Stimulated activated CD8-positive, alpha-beta memory T cell treated with anti-CD3 and anti-CD28 coated beads, Interleukin-15, amount 100 ng/mL, for 24 hours (primary cell): ENCODE results near the gene TNN.

Experiments
- DNase-seq: peaks from one replicate; pipeline ENCODE4 v3.0.0-alpha.2; 2020; ENCODE audit warnings: low read depth

TNN gene

GRCh38 chr1:175146529-175147213 is 79.0 kb downstream of the TNN start:
- DNase-seq = peak; percentile 51

GRCh38 chr1:175147569-175147968 is 79.9 kb downstream of the TNN start:
- no peak for DNase-seq

- DNase-seq = no peak
These were observed 80.4 kb downstream of the TNN start for GRCh38 chr1:175148068-175148467.

- DNase-seq = no peak
These were observed 83.1 kb downstream of the TNN start for GRCh38 chr1:175150596-175151319.

GRCh38 chr1:175152006-175152652 is 84.5 kb downstream of the TNN start:
- peak; percentile 42 for DNase-seq

GRCh38 chr1:175154629-175155472 is 87.2 kb downstream of the TNN start:
- DNase-seq = peak; percentile 37

GRCh38 chr1:175155473-175155856 is 87.8 kb downstream of the TNN start:
- DNase-seq = no peak

- DNase-seq = no peak
These were observed 88.3 kb downstream of the TNN start for GRCh38 chr1:175155936-175156335.

- no peak for DNase-seq
These were observed 89.6 kb downstream of the TNN start for GRCh38 chr1:175157200-175157599.

- DNase-seq = no peak
These were observed 90.5 kb downstream of the TNN start for GRCh38 chr1:175158170-175158591.

GRCh38 chr1:175162955-175163354 is 95.3 kb downstream of the TNN start:
- no peak for DNase-seq

- DNase-seq = no peak
These were observed 96.1 kb downstream of the TNN start for GRCh38 chr1:175163702-175164101.

GRCh38 chr1:175164751-175165150 is 97.1 kb downstream of the TNN start:
- no peak for DNase-seq

GRCh38 chr1:175166746-175167145 is 99.1 kb downstream of the TNN start:
- DNase-seq = no peak

- no peak for DNase-seq
These were observed 100.2 kb downstream of the TNN start for GRCh38 chr1:175167861-175168260.

- no peak for DNase-seq
These were observed 101.1 kb downstream of the TNN start for GRCh38 chr1:175168782-175169181.

- no peak for DNase-seq
These were observed 101.8 kb downstream of the TNN start for GRCh38 chr1:175169286-175170018.

GRCh38 chr1:175171036-175171913 is 103.6 kb downstream of the TNN start:
- DNase-seq = no peak

- no peak for DNase-seq
These were observed 104.9 kb downstream of the TNN start for GRCh38 chr1:175172503-175172902.

- DNase-seq = no peak
These were observed 105.9 kb downstream of the TNN start for GRCh38 chr1:175173531-175173930.
